H9 (cell line): Measurements from ENCODE around the gene LYRM1. TPM values are rescaled to one million over a fixed set of nuclear protein-coding genes. Genes with fewer than 3 reads are reported as not detected.

Experiments used
- DNase-seq: peaks from one replicate; pipeline ENCODE4 v3.0.0-alpha.2; 2017
- H2AFZ ChIP-seq: one replicate; pipeline ENCODE4 v1.6.1; 2013; ENCODE audit warnings: mild to moderate bottlenecking, low read length, control low read depth, moderate library complexity
- H2AK5ac ChIP-seq: 2 replicates; pipeline ENCODE4 v1.6.1; 2013; ENCODE audit warnings: low read length, control low read depth, mixed read lengths; ENCODE audit not compliant: insufficient read length
- H2BK120ac ChIP-seq: one replicate; pipeline ENCODE4 v1.6.1; 2013; ENCODE audit warnings: low read depth, mild to moderate bottlenecking, low read length, control low read depth, inconsistent platforms; ENCODE audit not compliant: poor library complexity, severe bottlenecking
- H2BK12ac ChIP-seq: 2 replicates; pipeline ENCODE4 v1.6.1; 2013; ENCODE audit warnings: low read length, control low read depth, mixed read lengths, low read depth; ENCODE audit not compliant: insufficient read length
- H2BK15ac ChIP-seq: 2 replicates; pipeline ENCODE4 v1.6.1; 2013; ENCODE audit warnings: low read depth, low read length, control low read depth
- H2BK20ac ChIP-seq: one replicate; pipeline ENCODE4 v1.6.1; 2013; ENCODE audit warnings: low read depth, mild to moderate bottlenecking, low read length, control low read depth, inconsistent platforms; ENCODE audit not compliant: poor library complexity, severe bottlenecking
- H2BK5ac ChIP-seq: 2 replicates; pipeline ENCODE4 v1.6.1; 2013; ENCODE audit warnings: low read length, control low read depth, mixed read lengths; ENCODE audit not compliant: insufficient read length
- H3K14ac ChIP-seq: 2 replicates; pipeline ENCODE4 v1.6.1; 2013; ENCODE audit warnings: low read length, control low read depth; ENCODE audit not compliant: insufficient read depth
- H3K18ac ChIP-seq: 2 replicates; pipeline ENCODE4 v1.6.1; 2013; ENCODE audit warnings: low read depth, mild to moderate bottlenecking, mixed read lengths, low read length, control low read depth; ENCODE audit not compliant: insufficient read length
- H3K23ac ChIP-seq: 2 replicates; pipeline ENCODE4 v1.6.1; 2013; ENCODE audit warnings: low read length, control low read depth, mixed read lengths, low read depth; ENCODE audit not compliant: insufficient read length
- H3K23me2 ChIP-seq: 2 replicates; pipeline ENCODE4 v1.6.1; 2013; ENCODE audit warnings: low read depth, mild to moderate bottlenecking, mixed read lengths, low read length, control low read depth; ENCODE audit not compliant: insufficient read length, poor library complexity, severe bottlenecking
- H3K27ac ChIP-seq: 2 replicates; pipeline ENCODE4 v1.5.1; 2013; ENCODE audit warnings: low read length, control low read depth, mixed read lengths, low read depth; ENCODE audit not compliant: insufficient read length
- H3K27me3 ChIP-seq: 2 replicates; pipeline ENCODE4 v1.6.1; 2013; ENCODE audit warnings: low read length, control low read depth, inconsistent platforms; ENCODE audit not compliant: insufficient read depth
- H3K4ac ChIP-seq: 2 replicates; pipeline ENCODE4 v1.6.1; 2013; ENCODE audit warnings: low read depth, mild to moderate bottlenecking, control low read depth, inconsistent platforms, low read length, moderate library complexity
- H3K4me1 ChIP-seq: 2 replicates; pipeline ENCODE4 v1.6.1; 2013; ENCODE audit warnings: low read length, control low read depth, inconsistent platforms; ENCODE audit not compliant: insufficient read depth
- H3K4me2 ChIP-seq: 2 replicates; pipeline ENCODE4 v1.6.1; 2013; ENCODE audit warnings: low read length, control low read depth, mixed read lengths; ENCODE audit not compliant: insufficient read length, insufficient read depth
- H3K56ac ChIP-seq: 2 replicates; pipeline ENCODE4 v1.6.1; 2013; ENCODE audit warnings: low read depth, mild to moderate bottlenecking, mixed read lengths, low read length, control low read depth; ENCODE audit not compliant: insufficient read length
- H3K79me1 ChIP-seq: 2 replicates; pipeline ENCODE4 v1.6.1; 2013; ENCODE audit warnings: low read depth, mild to moderate bottlenecking, moderate library complexity, low read length, control low read depth, inconsistent platforms; ENCODE audit not compliant: insufficient read depth, poor library complexity, severe bottlenecking
- H3K79me2 ChIP-seq: 2 replicates; pipeline ENCODE4 v1.6.1; 2013; ENCODE audit warnings: low read length, control low read depth, inconsistent platforms; ENCODE audit not compliant: insufficient read depth
- H3K9ac ChIP-seq: 2 replicates; pipeline ENCODE4 v1.6.1; 2013; ENCODE audit warnings: low read length, control low read depth, mixed read lengths; ENCODE audit not compliant: insufficient read length; ENCODE audit errors: extremely low read depth
- H3K9me3 ChIP-seq: one replicate; pipeline ENCODE4 v1.6.1; 2013; ENCODE audit warnings: low read depth, low read length, inconsistent platforms; ENCODE audit not compliant: control insufficient read depth
- H3T11ph ChIP-seq: one replicate; pipeline ENCODE4 v1.6.1; 2013; ENCODE audit warnings: mild to moderate bottlenecking, low read length, control low read depth, inconsistent platforms
- H4K20me1 ChIP-seq: one replicate; pipeline ENCODE4 v1.6.1; 2013; ENCODE audit not compliant: control insufficient read depth, insufficient read length, insufficient read depth
- H4K5ac ChIP-seq: 2 replicates; pipeline ENCODE4 v1.6.1; 2013; ENCODE audit warnings: low read depth, mild to moderate bottlenecking, mixed read lengths, low read length, control low read depth; ENCODE audit not compliant: insufficient read length
- H4K8ac ChIP-seq: replicated peaks from 2 replicates; pipeline ENCODE4 v1.6.1; 2013; ENCODE audit warnings: low read length, control low read depth, mixed read lengths, low read depth; ENCODE audit not compliant: insufficient read length
- H4K91ac ChIP-seq: 2 replicates; pipeline ENCODE4 v1.6.1; 2013; ENCODE audit warnings: low read depth, mild to moderate bottlenecking, moderate library complexity, mixed read lengths, low read length, control low read depth; ENCODE audit not compliant: insufficient read length
- H3K27ac Mint-ChIP-seq, 3 experiments: 2 replicates in 2 of 3; 3 replicates in 1 of 3; pipeline ENCODE4 v1.8.0; 2020 to 2021; ENCODE audit warnings: mixed read lengths in 3 of 3, mild to moderate bottlenecking in 1 of 3, moderate library complexity in 1 of 3
- H3K27me3 Mint-ChIP-seq: 2 replicates; pipeline ENCODE4 v1.8.0; 2021; ENCODE audit warnings: low read depth, mild to moderate bottlenecking, moderate library complexity, mixed read lengths
- H3K36me3 Mint-ChIP-seq, 3 experiments: 2 replicates in 2 of 3; 3 replicates in 1 of 3; pipeline ENCODE4 v1.8.0; 2020 to 2021; ENCODE audit warnings: low read depth in 3 of 3, mixed read lengths in 3 of 3; ENCODE audit not compliant: insufficient read depth in 1 of 3
- H3K4me1 Mint-ChIP-seq, 2 experiments: 2 replicates each; pipeline ENCODE4 v1.8.0; 2020; ENCODE audit warnings: mixed read lengths in 2 of 2
- H3K4me3 Mint-ChIP-seq, 2 experiments: 2 replicates in 1 of 2; 3 replicates in 1 of 2; pipeline ENCODE4 v1.8.0; 2020 to 2021; ENCODE audit warnings: mild to moderate bottlenecking in 2 of 2, mixed read lengths in 2 of 2, moderate library complexity in 1 of 2
- H3K9me3 Mint-ChIP-seq, 2 experiments: 2 replicates in 1 of 2; 3 replicates in 1 of 2; pipeline ENCODE4 v1.8.0; 2020; ENCODE audit warnings: mild to moderate bottlenecking in 2 of 2, mixed read lengths in 2 of 2, moderate library complexity in 1 of 2
- WGBS: extraction: QIAGEN DNeasy Blood & Tissue Kit; methylation state at CpG from one replicate; pipeline ENCODE4 v1.1.7; 2013; ENCODE audit warnings: missing lambda C conversion rate, low lambda C conversion rate, mixed read lengths; ENCODE audit not compliant: insufficient read length; ENCODE audit errors: extremely low coverage; 5-methylcytosine and 5-hydroxymethylcytosine counted together
- total RNA-seq: library from RNA; stranded (reverse); gene quantifications from 2 replicates; pipeline ENCODE4 v1.2.1, GENCODE V29; 2021
- TF ChIP-seq, protein P1 (sequence below): fragments of 200-600 bp; sonication (generic); conservative IDR thresholded peaks from 3 replicates; pipeline ENCODE4 v1.8.0; 2021; ENCODE audit warnings: antibody characterized with exemption, mild to moderate bottlenecking

Gene LYRM1
- total RNA-seq, 1 experiment from 2014 or later: 9.6 TPM

- Histone ChIP-seq H3K18ac (no peak overlapping the region), H2BK20ac (no peak overlapping the region), H3K9me3 (no peaks in the 10 kb centered on the region), H3K27me3 (no peaks in the 10 kb centered on the region), H3K23ac (no peak overlapping the region), H4K91ac (no peak overlapping the region), H2BK12ac (no peak overlapping the region), H2BK5ac (no peak overlapping the region), H3K4me2 (no peak overlapping the region), H3K4ac (no peak overlapping the region), H4K20me1 (no peaks in the 10 kb centered on the region), H2AFZ (no peak overlapping the region), H4K8ac (no peak overlapping the region), H2BK120ac (no peak overlapping the region), H2BK15ac (no peak overlapping the region), H3K14ac (no peak overlapping the region), H3T11ph (no peak overlapping the region), H4K5ac (no peak overlapping the region), H3K9ac (no peak overlapping the region), H3K56ac (no peak overlapping the region), H3K79me1 (no peaks in the 10 kb centered on the region), H3K27ac (no peak overlapping the region), H3K23me2 (peaks cover 11% of the 10 kb centered on the region), H3K4me1 (no peaks in the 10 kb centered on the region), H2AK5ac (no peak overlapping the region), H3K79me2 (peaks cover under 1% of the 10 kb centered on the region; the same call in 1 of the 2 replicates)
- peak overlapping the region in 1 of 3 experiments; percentile 16; a peak in 2 of 7 replicates for H3K27ac Mint-ChIP-seq
- no peaks in the 10 kb centered on the region for H3K27me3 Mint-ChIP-seq
- peaks cover 33 to 37% of the 10 kb centered on the region in 2 experiments for H3K4me1 Mint-ChIP-seq
- H3K9me3 Mint-ChIP-seq: no peaks in the 10 kb centered on the region; a peak in 1 of 5 replicates
- H3K4me3 Mint-ChIP-seq: no peak overlapping the region
- no peak for DNase-seq
- TF ChIP-seq, protein P1, sequence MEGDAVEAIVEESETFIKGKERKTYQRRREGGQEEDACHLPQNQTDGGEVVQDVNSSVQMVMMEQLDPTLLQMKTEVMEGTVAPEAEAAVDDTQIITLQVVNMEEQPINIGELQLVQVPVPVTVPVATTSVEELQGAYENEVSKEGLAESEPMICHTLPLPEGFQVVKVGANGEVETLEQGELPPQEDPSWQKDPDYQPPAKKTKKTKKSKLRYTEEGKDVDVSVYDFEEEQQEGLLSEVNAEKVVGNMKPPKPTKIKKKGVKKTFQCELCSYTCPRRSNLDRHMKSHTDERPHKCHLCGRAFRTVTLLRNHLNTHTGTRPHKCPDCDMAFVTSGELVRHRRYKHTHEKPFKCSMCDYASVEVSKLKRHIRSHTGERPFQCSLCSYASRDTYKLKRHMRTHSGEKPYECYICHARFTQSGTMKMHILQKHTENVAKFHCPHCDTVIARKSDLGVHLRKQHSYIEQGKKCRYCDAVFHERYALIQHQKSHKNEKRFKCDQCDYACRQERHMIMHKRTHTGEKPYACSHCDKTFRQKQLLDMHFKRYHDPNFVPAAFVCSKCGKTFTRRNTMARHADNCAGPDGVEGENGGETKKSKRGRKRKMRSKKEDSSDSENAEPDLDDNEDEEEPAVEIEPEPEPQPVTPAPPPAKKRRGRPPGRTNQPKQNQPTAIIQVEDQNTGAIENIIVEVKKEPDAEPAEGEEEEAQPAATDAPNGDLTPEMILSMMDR: no peak
- no CpG with 5 or more reads among the region's 3 CpGs for WGBS
- H3K36me3 Mint-ChIP-seq: peaks cover 0 to 8% (median 5%) of the 10 kb centered on the region in 3 experiments; a peak in 5 of 7 replicates
These were observed 4.0 kb downstream of the LYRM1 start for GRCh38 chr16:20904507-20905081.
